HG03108 (cell line): ENCODE data around the gene CFAP54.
"Not testable (repeated sequence)": the region's sequence is repeated elsewhere in the genome, so short reads cannot be mapped to it uniquely, and the experiment has no call there.

Source experiments
- ATAC-seq: cut with Tn5 transposase; IDR thresholded peaks from one replicate; pipeline ENCODE4 v1.9.1; 2021; ENCODE audit warnings: moderate library complexity; ENCODE audit not compliant: unreplicated experiment

Gene CFAP54

DNA sequence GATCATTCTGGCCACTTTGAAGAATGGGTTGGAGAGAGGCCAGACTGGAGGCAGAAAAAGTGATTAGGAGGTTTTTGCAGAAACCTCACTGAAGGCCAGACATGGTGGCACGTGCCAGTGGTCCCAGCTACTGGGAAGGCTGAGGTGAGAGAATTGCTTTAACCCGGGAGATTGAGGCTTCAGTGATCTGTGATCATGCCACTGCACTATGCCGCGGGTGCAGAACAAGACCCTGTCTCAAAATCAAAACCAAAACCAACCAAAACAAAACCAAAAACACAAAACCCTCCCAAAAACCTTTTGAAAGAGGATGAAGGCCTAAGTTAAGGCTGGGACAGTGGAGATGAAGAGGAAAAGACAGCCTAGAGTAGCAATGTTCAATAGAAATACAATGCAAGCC, 15.2 kb upstream of the CFAP54 start:
- ATAC-seq, result no peak

DNA sequence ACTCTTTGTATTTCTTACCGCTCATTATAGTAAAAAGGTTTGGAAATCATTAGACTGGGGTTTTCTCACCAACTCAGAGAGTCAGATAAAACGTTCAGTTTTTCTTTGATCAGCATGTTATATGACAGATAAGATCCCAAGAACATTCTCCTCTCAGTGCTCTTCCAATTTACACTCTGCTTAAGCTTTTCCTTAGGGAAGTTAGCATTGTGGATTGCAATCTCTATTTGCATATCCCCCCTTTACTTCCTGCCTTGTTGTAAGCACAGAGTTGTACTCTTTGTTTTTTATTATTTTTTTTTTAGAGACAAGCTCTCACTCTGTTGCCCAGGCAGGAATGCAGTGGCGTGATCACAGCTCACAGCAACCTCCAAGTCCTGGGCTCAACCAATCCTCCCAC, 11.4 kb upstream of the CFAP54 start:
- no peak for ATAC-seq

- ATAC-seq, result no peak
Measured at GRCh38 chr12:96482086-96482485, 7.3 kb upstream of the CFAP54 start.

DNA sequence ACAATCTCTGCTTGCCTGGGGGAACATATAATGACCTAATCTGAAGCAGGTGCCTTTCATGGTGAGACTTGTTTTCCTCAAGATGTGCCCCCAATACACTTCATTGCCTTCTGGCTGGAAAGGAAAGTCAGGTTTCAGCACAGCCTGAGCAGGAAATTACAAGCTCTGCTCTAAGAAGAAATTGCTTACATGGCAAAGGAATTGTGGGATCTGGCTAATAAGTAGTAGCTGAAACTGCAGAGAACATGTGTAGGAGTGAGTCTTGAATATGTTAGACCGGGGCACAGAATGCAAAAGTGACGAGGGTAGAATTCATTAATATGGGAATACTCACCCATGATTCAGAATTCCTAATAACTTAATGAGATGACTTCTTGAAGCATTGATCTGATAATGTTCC, 6.3 kb upstream of the CFAP54 start:
- ATAC-seq, result no peak

- no peak for ATAC-seq
Measured at GRCh38 chr12:96486751-96487613, 2.4 kb upstream of the CFAP54 start.

DNA sequence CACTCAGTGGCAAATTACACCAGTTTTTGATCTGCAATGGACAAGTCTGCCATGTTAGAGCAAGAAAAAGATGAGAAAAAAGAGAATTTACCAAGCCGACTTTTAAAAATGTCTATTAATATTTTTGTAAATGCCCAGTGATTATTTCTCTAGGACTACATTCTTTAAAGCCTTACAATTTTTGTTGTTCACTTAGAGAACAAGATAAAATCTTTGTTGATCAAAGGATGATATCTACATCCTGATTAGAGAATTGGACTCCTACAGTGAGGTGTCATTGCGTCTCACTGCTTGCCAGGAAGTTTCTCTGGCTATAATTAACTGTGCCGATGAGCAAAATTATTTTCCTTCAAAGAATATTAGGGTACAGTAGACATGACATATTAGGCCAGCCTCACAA, 1.7 kb upstream of the CFAP54 start:
- ATAC-seq, result no peak

- ATAC-seq, result no peak
Measured at GRCh38 chr12:96493106-96493505, 3.7 kb downstream of the CFAP54 start.

DNA sequence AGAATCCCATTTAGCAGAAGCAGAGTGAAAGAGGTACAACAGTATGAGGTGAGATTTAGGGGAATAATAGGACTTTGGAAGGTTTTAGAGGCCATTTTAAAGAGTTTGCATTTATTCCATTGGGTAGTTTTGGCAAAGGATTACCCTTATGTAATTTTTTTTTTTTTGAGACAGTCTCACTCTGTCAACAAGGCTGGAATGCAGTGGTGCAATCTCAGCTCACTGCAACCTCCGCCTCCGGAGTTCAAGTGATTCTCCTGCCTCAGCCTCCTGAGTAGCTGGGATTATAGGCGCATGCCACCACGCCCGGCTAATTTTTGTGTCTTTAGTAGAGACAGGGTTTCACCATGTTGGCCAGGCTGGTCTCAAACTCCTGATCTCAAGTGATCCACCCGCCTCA, 4.8 kb downstream of the CFAP54 start:
- ATAC-seq, result not testable (repeated sequence)

GRCh38 chr12:96495155-96495554, 5.8 kb downstream of the CFAP54 start:
- ATAC-seq, result no peak

GRCh38 chr12:96495841-96496545, 6.6 kb downstream of the CFAP54 start:
- ATAC-seq, result no peak

GRCh38 chr12:96496944-96497343, 7.6 kb downstream of the CFAP54 start:
- no peak for ATAC-seq

DNA sequence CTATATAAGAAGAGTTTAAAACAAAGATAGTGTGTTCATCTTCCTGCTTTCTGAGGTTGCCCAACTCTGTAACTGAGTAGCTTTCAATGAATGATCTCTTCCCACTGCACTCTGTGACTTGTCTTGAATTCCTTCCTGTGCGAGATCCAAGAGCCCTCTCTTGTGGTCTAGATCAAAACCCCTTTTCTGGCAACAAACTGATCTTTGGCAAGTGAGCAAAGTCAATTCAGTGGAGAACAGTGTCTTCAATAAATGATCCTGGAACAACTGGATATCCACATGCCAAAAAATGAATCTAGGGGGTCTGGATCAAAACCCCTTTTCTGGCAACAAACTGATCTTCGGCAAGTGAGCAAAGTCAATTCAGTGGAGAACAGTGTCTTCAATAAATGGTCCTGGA, 8.5 kb downstream of the CFAP54 start:
- no peak for ATAC-seq

DNA sequence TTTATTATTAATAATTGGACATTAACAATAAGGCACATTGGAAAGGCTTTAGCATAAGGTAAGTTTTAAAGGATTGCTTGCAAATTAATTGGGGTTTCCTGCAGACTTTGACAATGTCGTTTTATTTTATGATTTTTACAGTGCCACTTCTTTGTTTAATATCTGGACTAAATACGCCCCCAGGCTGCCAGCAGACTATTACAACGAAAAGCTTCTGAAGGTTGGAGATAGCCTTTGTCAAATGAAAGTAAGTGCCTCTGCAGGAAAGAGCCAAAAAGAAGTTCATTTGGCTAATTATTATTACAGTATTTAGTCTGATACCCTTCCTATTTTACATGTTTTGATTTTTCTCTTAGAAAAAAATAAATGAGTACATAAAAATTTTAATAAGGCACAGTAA, 11.3 kb downstream of the CFAP54 start:
- ATAC-seq, result no peak

DNA sequence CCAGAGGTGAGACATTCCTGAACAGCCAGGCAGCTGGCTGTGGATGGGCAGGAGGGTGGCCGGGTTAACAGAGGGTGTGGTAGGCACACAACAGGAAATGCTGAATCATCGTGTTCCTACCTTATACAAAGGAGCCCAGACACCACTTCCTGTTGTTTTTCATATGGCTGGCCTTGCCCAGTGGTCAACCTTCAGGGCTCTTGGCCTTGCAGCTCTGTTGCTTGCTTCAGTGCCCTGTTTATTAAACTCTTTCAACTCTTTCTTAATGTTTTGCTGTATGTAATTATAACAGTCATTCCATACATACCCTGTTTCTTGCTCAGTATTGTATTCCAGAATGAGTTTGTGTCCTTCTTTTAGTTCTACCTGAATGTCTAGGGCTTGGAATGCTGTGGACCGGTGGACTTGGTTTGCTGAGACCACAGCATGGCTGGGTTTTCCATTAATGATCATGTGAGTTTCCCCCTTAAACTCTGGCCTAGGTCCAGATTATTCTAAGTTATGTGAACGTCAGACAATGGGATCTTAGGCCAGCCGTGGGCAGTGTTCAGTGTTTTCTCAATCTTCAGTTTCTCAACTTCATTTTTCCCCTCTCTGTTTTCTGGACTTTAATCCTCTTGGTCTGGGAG, 11.9 kb downstream of the CFAP54 start:
- ATAC-seq, result peak; percentile 86

- no peak for ATAC-seq
Measured at GRCh38 chr12:96501908-96502307, 12.5 kb downstream of the CFAP54 start.

DNA sequence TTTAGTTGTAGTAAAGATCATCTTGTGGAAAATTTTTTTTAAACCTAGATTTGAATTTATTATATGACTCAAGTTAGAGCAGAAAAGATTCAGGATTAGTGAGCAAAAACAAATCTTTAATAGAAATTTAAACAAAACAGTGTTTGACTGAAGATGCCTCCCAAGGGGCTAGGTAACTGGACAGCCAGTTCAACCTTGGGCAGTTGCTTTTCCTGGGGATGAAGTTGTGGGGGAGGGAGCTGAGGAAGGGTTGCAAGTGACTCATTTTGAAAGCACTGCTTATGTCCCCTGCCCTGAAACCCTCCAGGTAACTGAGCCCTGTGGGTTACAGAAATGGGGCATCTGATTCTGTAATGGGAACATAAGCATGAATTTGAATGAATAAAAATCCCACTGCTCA, 13.1 kb downstream of the CFAP54 start:
- ATAC-seq, result peak; percentile 43

DNA sequence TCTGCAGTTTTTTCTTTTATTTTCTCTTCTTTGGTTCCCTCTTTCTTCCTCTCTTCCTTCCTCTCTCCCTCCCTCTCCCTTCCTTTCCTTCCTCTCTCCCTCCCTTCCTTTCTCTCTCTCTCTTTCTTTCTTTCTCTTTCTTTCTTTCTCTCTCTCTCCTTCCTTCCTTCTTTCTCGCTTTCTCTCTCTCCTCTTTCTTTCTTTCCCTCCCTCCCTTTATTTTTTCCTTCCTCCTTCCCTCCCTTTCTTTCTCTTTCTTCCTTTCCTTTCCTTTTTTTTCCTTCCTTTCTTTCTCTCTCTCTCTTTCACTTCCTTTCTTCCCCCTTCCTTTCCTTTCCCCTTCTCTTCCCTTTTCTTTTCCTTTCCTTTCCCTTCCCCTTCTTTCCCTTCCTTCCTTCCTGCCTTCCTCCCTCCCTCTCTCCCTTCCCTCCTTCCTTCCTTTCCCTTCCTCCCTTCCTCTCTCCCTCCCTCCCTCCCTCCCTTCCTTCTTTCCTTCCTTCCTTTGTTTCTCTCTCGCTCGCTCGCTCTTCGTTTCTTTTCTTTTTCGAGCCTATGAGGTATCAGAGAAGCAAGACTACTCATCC, 13.7 kb downstream of the CFAP54 start:
- ATAC-seq, result no peak

GRCh38 chr12:96503976-96504375, 14.6 kb downstream of the CFAP54 start:
- no peak for ATAC-seq

- no peak for ATAC-seq
Measured at GRCh38 chr12:96506776-96507175, 17.4 kb downstream of the CFAP54 start.

- ATAC-seq, result no peak
Measured at GRCh38 chr12:96510306-96510764, 21.0 kb downstream of the CFAP54 start.

DNA sequence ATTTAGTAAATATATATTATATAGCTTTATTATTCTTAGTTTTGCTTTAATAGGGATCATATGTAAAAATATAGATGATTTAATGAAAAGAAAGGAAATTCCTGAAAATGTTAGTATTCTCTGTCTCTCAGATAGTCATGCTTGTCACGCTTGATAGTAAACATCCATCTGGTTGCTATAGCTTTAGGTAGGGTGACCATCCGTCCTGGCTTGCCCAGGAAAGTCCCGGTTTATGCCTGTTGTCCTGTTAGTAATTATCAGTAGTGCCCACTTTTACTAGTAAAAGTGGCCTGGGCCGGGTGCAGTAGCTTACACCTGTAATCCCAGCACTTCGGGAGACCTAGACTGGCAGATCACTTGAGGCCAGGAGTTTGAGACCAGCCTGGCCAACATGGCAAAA, 23.8 kb downstream of the CFAP54 start:
- ATAC-seq, result no peak
